Measurements from ENCODE around the gene MIP. TPM values are rescaled to one million over a fixed set of nuclear protein-coding genes. Genes with fewer than 3 reads are reported as not detected.
"Not testable (repeated sequence)": the region's sequence is repeated elsewhere in the genome, so short reads cannot be mapped to it uniquely, and the experiment has no call there.

The MIP gene
- total RNA-seq, 4 donors from 2014 or later, result not detected

DNA sequence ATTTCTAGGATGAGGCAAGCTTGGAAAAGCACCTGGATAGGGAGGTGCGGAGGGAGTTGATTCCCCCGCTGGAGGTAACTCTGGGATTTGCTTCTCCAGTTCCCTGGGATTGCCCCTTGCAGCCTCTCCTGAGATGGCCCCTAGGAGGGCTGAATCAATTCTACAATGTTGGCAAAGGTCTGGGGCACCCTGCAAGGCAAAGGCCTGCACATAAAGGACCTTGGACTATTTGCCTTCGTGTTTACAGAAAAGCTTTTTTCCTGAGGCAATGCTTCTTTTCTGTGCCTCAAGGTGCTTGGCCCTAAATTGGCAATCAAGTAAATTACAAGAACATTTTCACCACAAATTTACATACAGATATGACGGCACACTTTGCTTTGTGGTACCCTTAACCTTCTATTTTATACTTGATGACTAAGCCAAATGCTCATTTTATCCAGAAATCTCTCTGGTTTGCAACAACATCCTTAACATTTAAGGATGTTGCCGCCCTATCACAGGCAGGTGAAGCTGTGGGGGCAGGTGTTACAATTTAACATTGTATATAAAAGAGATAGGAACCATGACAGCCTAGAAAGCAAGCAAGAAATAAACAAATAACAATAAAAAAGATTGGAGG is 45.5 kb downstream of the MIP start:
- H3K9me3 ChIP-seq, result no peaks in the 10 kb centered on the region
- H3K27ac ChIP-seq, result no peak overlapping the region
- 88 to 100% methylated on average over 2 of the region's 5 CpGs for WGBS, 2 donors (ENCODE audit: low coverage in 1 of 2)
- H3K4me1 ChIP-seq, result no peaks in the 10 kb centered on the region
- no peaks in the 10 kb centered on the region for H3K36me3 ChIP-seq
- no peaks in the 10 kb centered on the region for H3K27me3 ChIP-seq
- TF ChIP-seq POLR2AphosphoS5 (IDR thresholded peaks at IDR 0.05), result no peak
- TF ChIP-seq, protein P1, sequence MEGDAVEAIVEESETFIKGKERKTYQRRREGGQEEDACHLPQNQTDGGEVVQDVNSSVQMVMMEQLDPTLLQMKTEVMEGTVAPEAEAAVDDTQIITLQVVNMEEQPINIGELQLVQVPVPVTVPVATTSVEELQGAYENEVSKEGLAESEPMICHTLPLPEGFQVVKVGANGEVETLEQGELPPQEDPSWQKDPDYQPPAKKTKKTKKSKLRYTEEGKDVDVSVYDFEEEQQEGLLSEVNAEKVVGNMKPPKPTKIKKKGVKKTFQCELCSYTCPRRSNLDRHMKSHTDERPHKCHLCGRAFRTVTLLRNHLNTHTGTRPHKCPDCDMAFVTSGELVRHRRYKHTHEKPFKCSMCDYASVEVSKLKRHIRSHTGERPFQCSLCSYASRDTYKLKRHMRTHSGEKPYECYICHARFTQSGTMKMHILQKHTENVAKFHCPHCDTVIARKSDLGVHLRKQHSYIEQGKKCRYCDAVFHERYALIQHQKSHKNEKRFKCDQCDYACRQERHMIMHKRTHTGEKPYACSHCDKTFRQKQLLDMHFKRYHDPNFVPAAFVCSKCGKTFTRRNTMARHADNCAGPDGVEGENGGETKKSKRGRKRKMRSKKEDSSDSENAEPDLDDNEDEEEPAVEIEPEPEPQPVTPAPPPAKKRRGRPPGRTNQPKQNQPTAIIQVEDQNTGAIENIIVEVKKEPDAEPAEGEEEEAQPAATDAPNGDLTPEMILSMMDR (IDR thresholded peaks at IDR 0.05), result no peak
- TF ChIP-seq POLR2A (IDR thresholded peaks at IDR 0.05), result no peak
- no peak for TF ChIP-seq EP300 (IDR thresholded peaks at IDR 0.05)
- ATAC-seq, result no peak
- no peak overlapping the region for H3K4me3 ChIP-seq

- not testable (repeated sequence) for H3K36me3 ChIP-seq, H3K27ac ChIP-seq, H3K27me3 ChIP-seq, H3K9me3 ChIP-seq, H3K4me3 ChIP-seq, ATAC-seq, H3K4me1 ChIP-seq
- 89 to 95% methylated on average over 3 of the region's 3 CpGs for WGBS, 2 donors (ENCODE audit: low coverage in 1 of 2)
Observed at GRCh38 chr12:56404227-56404626, 50.2 kb downstream of the MIP start.

GRCh38 chr12:56401612-56402011 is 52.8 kb downstream of the MIP start:
- H3K4me1 ChIP-seq, H3K4me3 ChIP-seq, H3K27ac ChIP-seq, H3K36me3 ChIP-seq, ATAC-seq, H3K27me3 ChIP-seq: not testable (repeated sequence)
- H3K9me3 ChIP-seq, result peaks cover 0 to 15% (median 0%) of the 10 kb centered on the region in 3 donors

DNA sequence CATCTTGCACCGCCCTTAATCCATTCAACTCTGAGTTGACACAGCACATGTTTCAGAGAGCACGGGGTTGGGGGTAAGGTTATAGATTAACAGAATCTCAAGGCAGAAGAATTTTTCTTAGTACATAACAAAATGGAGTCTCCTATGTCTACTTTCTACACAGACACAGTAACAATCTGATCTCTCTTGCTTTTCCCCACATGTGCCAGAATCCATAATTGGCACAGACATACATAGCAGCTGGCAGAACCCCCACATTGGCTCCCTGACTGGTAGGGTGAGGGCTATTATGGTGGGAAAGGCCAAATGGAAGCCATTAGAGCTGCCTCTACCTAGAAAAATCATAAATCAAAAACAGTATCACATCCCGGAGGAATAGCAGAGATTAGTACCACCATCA is 53.3 kb downstream of the MIP start:
- H3K4me3 ChIP-seq, H3K4me1 ChIP-seq, H3K27me3 ChIP-seq, H3K36me3 ChIP-seq, ATAC-seq, H3K27ac ChIP-seq: not testable (repeated sequence)
- 100% methylated on average over 1 of the region's 3 CpGs; no CpG with 5 or more reads in 1 of the 2 donors for WGBS, 2 donors (ENCODE audit: low coverage in 1 of 2)
- peaks cover 0 to 15% (median 0%) of the 10 kb centered on the region in 3 donors for H3K9me3 ChIP-seq

Other genes with a start within 250 kb of the MIP start
- 100 to 1,000 TPM in 2 of 4 donors, 10 to 100 TPM in 2; 63.7 to 119 (median 102) TPM for gene RNF41, start 232.7 kb downstream of the MIP start, total RNA-seq
- gene NABP2, start 230.3 kb downstream of the MIP start, total RNA-seq, result 10 to 100 TPM; 23.7 to 34.7 (median 28.8) TPM
- 1 to 10 TPM in 1 of 4 donors, not detected in 3; 1.7 TPM for gene SLC39A5, start 224.6 kb downstream of the MIP start, total RNA-seq
- gene ANKRD52, start 196.3 kb downstream of the MIP start, total RNA-seq, result 10 to 100 TPM; 12.9 to 37.8 (median 15.6) TPM
- 10 to 100 TPM in 3 of 4 donors, 1 to 10 TPM in 1; 9.3 to 18.4 (median 12.5) TPM for gene COQ10A, start 187.7 kb downstream of the MIP start, total RNA-seq
- 100 to 1,000 TPM; 102 to 174 (median 103) TPM for gene CS, start 154.3 kb downstream of the MIP start, total RNA-seq
- 10 to 100 TPM; 55.7 to 82.0 (median 65.2) TPM for gene CNPY2, start 138.7 kb downstream of the MIP start, total RNA-seq
- 10 to 100 TPM; 12.6 to 73.6 (median 30.3) TPM for gene PAN2, start 120.7 kb downstream of the MIP start, total RNA-seq
- gene IL23A, start 115.8 kb downstream of the MIP start, total RNA-seq, result not detected
- gene STAT2, start 94.5 kb downstream of the MIP start, total RNA-seq, result 10 to 100 TPM; 55.4 to 94.6 (median 82.7) TPM
- gene APOF, start 91.8 kb downstream of the MIP start, total RNA-seq, result not detected
- gene TIMELESS, start 5.2 kb downstream of the MIP start, total RNA-seq, result 1 to 10 TPM; 2.6 to 3.1 (median 3.0) TPM
- gene SPRYD4, start 13.9 kb upstream of the MIP start, total RNA-seq, result 1 to 10 TPM; 1.1 to 3.7 (median 2.3) TPM
- 1 to 10 TPM; 1.1 to 4.1 (median 1.6) TPM for gene GLS2, start 33.5 kb upstream of the MIP start, total RNA-seq
- 10 to 100 TPM; 25.4 to 50.2 (median 31.8) TPM for gene RBMS2, start 67.2 kb upstream of the MIP start, total RNA-seq
- gene BAZ2A, start 175.7 kb upstream of the MIP start, total RNA-seq, result 10 to 100 TPM; 32.1 to 73.2 (median 54.6) TPM
- 100 to 1,000 TPM; 315 to 472 (median 432) TPM for gene ATP5F1B, start 191.3 kb upstream of the MIP start, total RNA-seq
- 100 to 1,000 TPM in 2 of 4 donors, 10 to 100 TPM in 2; 73.5 to 115 (median 104) TPM for gene PTGES3, start 233.6 kb upstream of the MIP start, total RNA-seq

All from gastroesophageal sphincter (tissue), 4 donors.